Fibroblast of pulmonary artery (primary cell): ENCODE data around the gene WSCD2.

Experiments
- DNase-seq: peaks from one replicate; pipeline ENCODE4 v3.0.0-alpha.2; 2010; ENCODE audit warnings: low read depth
- H3K4me3 ChIP-seq: replicated peaks from 2 replicates; pipeline ENCODE4 v1.5.1; 2011; ENCODE audit warnings: low read depth, mild to moderate bottlenecking, control low read depth, low read length, moderate library complexity
- TF ChIP-seq, protein P1 (sequence below): IDR thresholded peaks from 2 replicates; pipeline ENCODE4 v1.5.1; 2011; ENCODE audit warnings: mild to moderate bottlenecking, control low read depth, low read length, inconsistent platforms; ENCODE audit errors: missing control alignments

WSCD2 gene

DNA sequence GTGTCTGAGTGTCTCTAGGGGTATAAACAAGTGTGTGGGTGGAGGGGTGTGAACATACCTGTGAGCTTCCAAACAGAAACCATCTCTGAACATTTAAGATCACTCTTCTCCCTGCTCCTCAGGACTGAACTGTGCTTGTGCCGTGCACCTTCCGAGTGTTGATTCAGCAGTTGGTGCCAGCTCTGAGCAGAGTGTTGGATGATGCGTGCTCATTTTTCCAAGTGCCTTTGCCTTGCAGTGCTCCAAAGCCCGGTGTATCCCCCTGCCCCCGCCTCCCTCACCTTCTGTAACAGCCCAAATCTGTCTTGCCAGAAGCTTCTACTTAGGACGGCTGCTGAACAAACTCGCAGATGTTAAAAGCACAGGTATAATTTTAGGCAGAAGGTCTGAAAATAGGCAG, 4.4 kb downstream of the WSCD2 start:
- no peak for DNase-seq
- no peak overlapping the region for H3K4me3 ChIP-seq

DNA sequence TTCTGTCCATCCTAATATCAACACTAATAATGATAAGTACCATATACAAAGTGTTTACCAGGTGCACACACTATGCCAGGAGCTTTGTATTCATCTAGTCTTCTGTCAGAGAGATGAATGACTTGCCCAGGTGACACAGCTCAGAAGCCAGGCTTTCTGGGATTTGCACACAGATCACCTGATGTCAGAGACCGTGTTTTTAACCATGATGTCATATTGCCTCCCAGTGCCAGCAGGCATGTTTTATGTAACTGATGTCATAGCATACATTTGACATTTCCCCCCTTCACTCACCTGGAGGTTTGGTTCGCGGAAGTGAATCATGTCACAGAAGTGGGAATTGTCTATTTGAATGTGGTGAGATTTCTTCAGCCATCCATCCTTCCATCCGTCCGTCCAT, 5.7 kb downstream of the WSCD2 start:
- TF ChIP-seq, protein P1, sequence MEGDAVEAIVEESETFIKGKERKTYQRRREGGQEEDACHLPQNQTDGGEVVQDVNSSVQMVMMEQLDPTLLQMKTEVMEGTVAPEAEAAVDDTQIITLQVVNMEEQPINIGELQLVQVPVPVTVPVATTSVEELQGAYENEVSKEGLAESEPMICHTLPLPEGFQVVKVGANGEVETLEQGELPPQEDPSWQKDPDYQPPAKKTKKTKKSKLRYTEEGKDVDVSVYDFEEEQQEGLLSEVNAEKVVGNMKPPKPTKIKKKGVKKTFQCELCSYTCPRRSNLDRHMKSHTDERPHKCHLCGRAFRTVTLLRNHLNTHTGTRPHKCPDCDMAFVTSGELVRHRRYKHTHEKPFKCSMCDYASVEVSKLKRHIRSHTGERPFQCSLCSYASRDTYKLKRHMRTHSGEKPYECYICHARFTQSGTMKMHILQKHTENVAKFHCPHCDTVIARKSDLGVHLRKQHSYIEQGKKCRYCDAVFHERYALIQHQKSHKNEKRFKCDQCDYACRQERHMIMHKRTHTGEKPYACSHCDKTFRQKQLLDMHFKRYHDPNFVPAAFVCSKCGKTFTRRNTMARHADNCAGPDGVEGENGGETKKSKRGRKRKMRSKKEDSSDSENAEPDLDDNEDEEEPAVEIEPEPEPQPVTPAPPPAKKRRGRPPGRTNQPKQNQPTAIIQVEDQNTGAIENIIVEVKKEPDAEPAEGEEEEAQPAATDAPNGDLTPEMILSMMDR = no peak
- DNase-seq = no peak
- H3K4me3 ChIP-seq = no peak overlapping the region

More for the DNA sequence above, 4.4 kb downstream of the WSCD2 start:
- TF ChIP-seq, protein P1 = no peak

DNA sequence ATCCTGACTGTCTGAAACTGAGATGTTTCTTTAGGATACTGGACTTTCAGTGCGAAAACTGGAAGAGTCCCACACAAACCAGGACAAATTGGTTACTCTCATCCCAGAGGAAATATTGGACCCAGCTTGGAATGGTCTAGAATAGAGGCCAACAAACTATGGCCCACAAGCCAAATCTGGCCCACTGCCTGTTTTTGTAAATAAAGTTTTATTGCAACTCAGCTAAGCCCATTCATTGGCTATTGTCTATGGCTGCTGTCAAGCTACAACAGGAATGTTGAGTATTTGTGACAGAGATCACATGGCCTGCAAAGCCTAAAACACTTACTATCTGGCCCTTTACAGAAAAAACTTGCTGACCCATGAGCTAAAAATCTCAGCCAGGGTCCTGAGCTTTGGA, 6.5 kb downstream of the WSCD2 start:
- TF ChIP-seq, protein P1 = no peak
- no peak for DNase-seq
- no peak overlapping the region for H3K4me3 ChIP-seq

DNA sequence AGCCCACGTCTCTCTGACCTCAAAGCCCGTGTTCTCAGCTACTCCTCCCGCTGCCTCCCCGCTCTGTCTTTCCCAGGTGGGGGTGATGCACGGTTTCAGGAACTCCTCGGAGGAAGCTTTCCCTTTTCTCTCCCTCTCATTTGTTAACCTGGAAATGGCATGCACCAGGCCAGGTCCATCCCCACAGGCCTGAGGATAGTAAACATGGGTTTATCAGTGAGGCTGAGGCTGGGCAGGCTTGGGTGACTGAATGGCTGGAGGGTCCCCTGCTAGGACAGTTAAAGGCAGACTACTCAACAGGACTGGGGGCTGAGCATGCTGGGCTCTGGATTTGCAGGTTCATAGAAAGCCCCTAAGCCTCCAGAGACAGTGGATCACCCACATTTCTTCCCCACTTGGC, 7.6 kb downstream of the WSCD2 start:
- DNase-seq = no peak
- no peak overlapping the region for H3K4me3 ChIP-seq
- TF ChIP-seq, protein P1 = no peak

DNA sequence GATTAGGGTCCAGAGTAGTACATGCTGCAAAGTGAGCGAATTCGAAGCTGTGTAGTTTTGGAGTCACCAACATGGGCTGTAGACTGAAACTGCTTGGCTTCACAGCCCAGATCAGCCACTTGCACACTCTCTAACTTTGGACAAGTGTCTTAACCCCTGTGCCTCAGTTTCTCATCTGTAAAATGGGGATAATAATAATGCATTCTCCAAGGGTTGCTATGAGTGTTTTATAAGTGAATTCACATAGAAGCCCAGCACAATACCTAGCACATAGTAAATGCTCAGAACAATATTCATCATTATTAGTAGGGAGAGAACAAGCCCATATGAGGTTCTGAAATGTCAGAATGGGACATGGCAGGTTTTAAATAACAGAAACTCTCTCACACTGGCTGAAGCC, 10.4 kb downstream of the WSCD2 start:
- TF ChIP-seq, protein P1 = no peak
- DNase-seq = no peak
- H3K4me3 ChIP-seq = no peak overlapping the region

DNA sequence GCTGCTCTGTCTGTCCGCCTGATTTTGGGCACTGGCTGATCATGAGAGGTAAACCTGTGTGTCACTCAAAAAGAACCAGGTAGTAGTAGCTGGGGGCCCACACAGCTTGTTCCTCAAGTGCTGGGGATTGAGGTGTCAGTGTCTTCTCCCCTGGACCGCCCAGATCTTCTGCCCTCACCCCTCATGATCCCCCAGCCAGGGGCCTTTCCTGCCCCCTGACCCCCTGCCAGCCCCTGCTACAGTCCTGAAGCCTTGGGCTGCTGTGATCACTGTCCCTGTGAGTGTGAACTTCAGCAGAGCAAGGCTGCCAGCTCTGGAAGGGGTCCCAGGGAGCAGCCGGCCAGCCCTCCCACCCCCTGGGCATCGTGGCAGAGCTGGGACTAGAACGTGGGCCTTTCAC, 11.4 kb downstream of the WSCD2 start:
- no peak for DNase-seq
- TF ChIP-seq, protein P1 = no peak
- no peak overlapping the region for H3K4me3 ChIP-seq

DNA sequence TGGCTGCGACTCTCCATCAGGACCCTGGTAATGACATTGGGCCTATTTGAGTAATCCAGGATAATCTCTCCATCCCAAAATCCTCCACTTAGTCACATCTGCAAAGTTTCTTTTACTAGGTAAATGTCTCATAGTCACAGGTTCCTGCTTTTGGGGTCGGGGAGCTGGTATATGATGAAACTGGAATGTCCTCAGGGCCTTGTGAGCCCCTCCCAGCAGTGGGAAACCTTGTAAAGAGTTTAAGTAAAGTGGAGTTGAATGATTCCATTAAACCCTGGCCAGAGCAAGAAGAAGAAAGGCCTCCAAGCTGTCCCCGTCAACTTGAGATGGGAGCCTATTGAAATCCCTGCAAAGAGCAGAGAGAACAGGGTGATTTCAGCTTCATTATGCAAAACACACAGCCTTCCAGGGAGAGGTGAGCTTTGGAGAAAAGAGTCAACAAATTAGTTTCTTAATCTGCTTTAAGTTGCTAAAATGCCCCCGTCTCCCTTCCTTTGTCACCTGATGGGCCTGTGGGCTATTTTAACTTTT, 12.6 kb downstream of the WSCD2 start:
- DNase-seq = no peak
- TF ChIP-seq, protein P1 = no peak
- H3K4me3 ChIP-seq = no peak overlapping the region
